ENCODE results near the gene RASSF1.
"Not testable (repeated sequence)": the region's sequence is repeated elsewhere in the genome, so short reads cannot be mapped to it uniquely, and the experiment has no call there.

RASSF1 gene

GRCh38 chr3:50314816-50315215 is 25.8 kb downstream of the RASSF1 start:
- Histone ChIP-seq H3K4me2 (ENCODE audit: insufficient read depth, low read length) (no peak overlapping the region), H3K27ac (ENCODE audit: low read length) (no peak overlapping the region), H3K27me3 (ENCODE audit: insufficient read depth, low read length, poor library complexity) (no peaks in the 10 kb centered on the region), H4K20me1 (ENCODE audit: insufficient read depth, low read length) (peaks cover 13% of the 10 kb centered on the region; the same call in 1 of the 2 replicates), H3K9ac (ENCODE audit: low read depth, low read length) (no peak overlapping the region), H2AFZ (ENCODE audit: low read depth, low read length) (no peak overlapping the region), H3K4me3 (ENCODE audit: low read depth in 1 of 2, low read length in 2 of 2) (no peak overlapping the region), H3K4me1 (ENCODE audit: insufficient read depth, low read length) (peaks cover 20% of the 10 kb centered on the region), H3K79me2 (ENCODE audit: insufficient read depth, low read length) (peaks cover 13% of the 10 kb centered on the region), H3K9me3 (ENCODE audit: insufficient read depth, low read length, severe bottlenecking) (peaks cover 2% of the 10 kb centered on the region), H3K36me3 (ENCODE audit: insufficient read depth, low read length) (peaks cover 40% of the 10 kb centered on the region)
- ATAC-seq (ENCODE audit: insufficient read depth, low read depth) = no peak
- no peak for DNase-seq
- TF ChIP-seq CTCF (IDR thresholded peaks at IDR 0.05; ENCODE audit: borderline replicate concordance, extremely low read depth, low read length, poor library complexity, severe bottlenecking) (no peak), EZH2 (IDR thresholded peaks at IDR 0.05; ENCODE audit: borderline replicate concordance, low read depth, low read length, severe bottlenecking) (no peak)

- H3K4me1 ChIP-seq (ENCODE audit: insufficient read depth, low read length) = peaks cover 15% of the 10 kb centered on the region
Observed at GRCh38 chr3:50314342-50314741, 26.3 kb downstream of the RASSF1 start.

GRCh38 chr3:50312041-50312440 is 28.6 kb downstream of the RASSF1 start:
- H3K4me1 ChIP-seq (ENCODE audit: insufficient read depth, low read length); H3K9ac ChIP-seq (ENCODE audit: low read depth, low read length); H3K79me2 ChIP-seq (ENCODE audit: insufficient read depth, low read length); H3K4me2 ChIP-seq (ENCODE audit: insufficient read depth, low read length); H3K27me3 ChIP-seq (ENCODE audit: insufficient read depth, low read length, poor library complexity); H2AFZ ChIP-seq (ENCODE audit: low read depth, low read length); ATAC-seq (ENCODE audit: insufficient read depth, low read depth); H3K27ac ChIP-seq (ENCODE audit: low read length); H3K4me3 ChIP-seq (ENCODE audit: low read depth in 1 of 2, low read length in 2 of 2); H4K20me1 ChIP-seq (ENCODE audit: insufficient read depth, low read length); DNase-seq: not testable (repeated sequence)
- Histone ChIP-seq H3K9me3 (ENCODE audit: insufficient read depth, low read length, severe bottlenecking) (peaks cover 15% of the 10 kb centered on the region), H3K36me3 (ENCODE audit: insufficient read depth, low read length) (peaks cover 14% of the 10 kb centered on the region)

More at GRCh38 chr3:50314342-50314741, 26.3 kb downstream of the RASSF1 start:
- H3K27ac ChIP-seq (ENCODE audit: low read length) = no peak overlapping the region
- H4K20me1 ChIP-seq (ENCODE audit: insufficient read depth, low read length) = peaks cover 13% of the 10 kb centered on the region; the same call in 1 of the 2 replicates
- no peak for DNase-seq
- no peak for ATAC-seq (ENCODE audit: insufficient read depth, low read depth)
- no peak overlapping the region for H3K4me2 ChIP-seq (ENCODE audit: insufficient read depth, low read length)
- no peak overlapping the region for H3K9ac ChIP-seq (ENCODE audit: low read depth, low read length)
- no peak overlapping the region for H3K4me3 ChIP-seq (ENCODE audit: low read depth in 1 of 2, low read length in 2 of 2)
- no peaks in the 10 kb centered on the region for H3K27me3 ChIP-seq (ENCODE audit: insufficient read depth, low read length, poor library complexity)
- no peak for TF ChIP-seq CTCF (IDR thresholded peaks at IDR 0.05; ENCODE audit: borderline replicate concordance, extremely low read depth, low read length, poor library complexity, severe bottlenecking)
- TF ChIP-seq EZH2 (IDR thresholded peaks at IDR 0.05; ENCODE audit: borderline replicate concordance, low read depth, low read length, severe bottlenecking) = no peak
- H3K36me3 ChIP-seq (ENCODE audit: insufficient read depth, low read length) = peaks cover 35% of the 10 kb centered on the region
- H3K79me2 ChIP-seq (ENCODE audit: insufficient read depth, low read length) = peaks cover 8% of the 10 kb centered on the region
- no peak overlapping the region for H2AFZ ChIP-seq (ENCODE audit: low read depth, low read length)
- H3K9me3 ChIP-seq (ENCODE audit: insufficient read depth, low read length, severe bottlenecking) = peaks cover 7% of the 10 kb centered on the region

- Histone ChIP-seq H3K9me3 (ENCODE audit: insufficient read depth, low read length, severe bottlenecking) (peaks cover 14% of the 10 kb centered on the region), H3K27ac (ENCODE audit: low read length) (no peak overlapping the region), H4K20me1 (ENCODE audit: insufficient read depth, low read length) (no peaks in the 10 kb centered on the region), H3K27me3 (ENCODE audit: insufficient read depth, low read length, poor library complexity) (no peaks in the 10 kb centered on the region), H3K4me2 (ENCODE audit: insufficient read depth, low read length) (no peak overlapping the region), H3K79me2 (ENCODE audit: insufficient read depth, low read length) (no peaks in the 10 kb centered on the region), H3K9ac (ENCODE audit: low read depth, low read length) (no peak overlapping the region), H3K4me3 (ENCODE audit: low read depth in 1 of 2, low read length in 2 of 2) (no peak overlapping the region), H3K4me1 (ENCODE audit: insufficient read depth, low read length) (peaks cover 11% of the 10 kb centered on the region), H2AFZ (ENCODE audit: low read depth, low read length) (no peak overlapping the region), H3K36me3 (ENCODE audit: insufficient read depth, low read length) (no peaks in the 10 kb centered on the region)
- DNase-seq (no peak), ATAC-seq (ENCODE audit: insufficient read depth, low read depth) (no peak)
- TF ChIP-seq CTCF (IDR thresholded peaks at IDR 0.05; ENCODE audit: borderline replicate concordance, extremely low read depth, low read length, poor library complexity, severe bottlenecking) (no peak), EZH2 (IDR thresholded peaks at IDR 0.05; ENCODE audit: borderline replicate concordance, low read depth, low read length, severe bottlenecking) (no peak)
Observed at GRCh38 chr3:50304601-50305000, 36.0 kb downstream of the RASSF1 start.

Data from DND-41 (cell line).